GM23338 (cell line): ENCODE results near the gene BICD2. TPM values are rescaled to one million over a fixed set of nuclear protein-coding genes. Genes with fewer than 3 reads are reported as not detected.

ENCODE experiments used
- ATAC-seq: fragments of 200-7000 bp; cut with Tn5 transposase; 3 replicates; pipeline ENCODE4 v1.9.1; 2020
- DNase-seq: peaks from one replicate; pipeline ENCODE4 v3.0.0-alpha.2; 2015; ENCODE audit warnings: low spot score
- H2AFZ ChIP-seq: fragments of 200-600 bp; sonication (generic); 2 replicates; pipeline ENCODE4 v1.8.0; 2016; ENCODE audit warnings: antibody characterized with exemption, mild to moderate bottlenecking, moderate library complexity
- H3F3A ChIP-seq: fragments of 200-600 bp; sonication (generic); replicated peaks from 2 replicates; pipeline ENCODE4 v1.8.0; 2017; ENCODE audit warnings: antibody characterized with exemption, mixed run types, low read depth
- H3K27ac ChIP-seq: fragments of 200-600 bp; sonication (generic); 2 replicates; pipeline ENCODE4 v1.6.1; 2016; ENCODE audit warnings: low read depth
- H3K27me3 ChIP-seq: fragments of 200-600 bp; sonication (generic); 2 replicates; pipeline ENCODE4 v1.8.0; 2016; ENCODE audit warnings: mild to moderate bottlenecking, mixed run types, moderate library complexity; ENCODE audit not compliant: insufficient read depth
- H3K36me3 ChIP-seq: fragments of 200-600 bp; sonication (generic); 2 replicates; pipeline ENCODE4 v1.8.0; 2016; ENCODE audit warnings: mild to moderate bottlenecking; ENCODE audit not compliant: insufficient read depth
- H3K4me1 ChIP-seq: fragments of 200-600 bp; sonication (generic); 2 replicates; pipeline ENCODE4 v1.8.0; 2016; ENCODE audit warnings: mild to moderate bottlenecking, moderate library complexity; ENCODE audit not compliant: insufficient read depth
- H3K4me2 ChIP-seq: fragments of 200-600 bp; sonication (generic); 2 replicates; pipeline ENCODE4 v1.7.1; 2017; ENCODE audit warnings: mixed run types
- H3K4me3 ChIP-seq: fragments of 200-600 bp; sonication (generic); 2 replicates; pipeline ENCODE4 v1.6.1; 2016; ENCODE audit warnings: mixed run types
- H3K79me2 ChIP-seq: fragments of 200-600 bp; sonication (generic); replicated peaks from 2 replicates; pipeline ENCODE4 v1.8.0; 2017; ENCODE audit warnings: mild to moderate bottlenecking; ENCODE audit not compliant: insufficient read depth
- H3K9me2 ChIP-seq: fragments of 200-600 bp; sonication (generic); 2 replicates; pipeline ENCODE4 v1.8.0; 2017; ENCODE audit not compliant: insufficient read depth
- H4K20me1 ChIP-seq: fragments of 200-600 bp; sonication (generic); replicated peaks from 2 replicates; pipeline ENCODE4 v1.8.0; 2017; ENCODE audit warnings: mild to moderate bottlenecking; ENCODE audit not compliant: insufficient read depth
- H3K27ac Mint-ChIP-seq: 2 replicates; pipeline ENCODE4 v1.8.0; 2020; ENCODE audit warnings: inconsistent platforms, mild to moderate bottlenecking, moderate library complexity, mixed read lengths
- H3K27me3 Mint-ChIP-seq: 3 replicates; pipeline ENCODE4 v1.8.0; 2022; ENCODE audit warnings: low read depth, mild to moderate bottlenecking, moderate library complexity, mixed read lengths, inconsistent platforms; ENCODE audit not compliant: insufficient read depth, poor library complexity
- H3K36me3 Mint-ChIP-seq: 3 replicates; pipeline ENCODE4 v1.8.0; 2021; ENCODE audit warnings: low read depth, mild to moderate bottlenecking, inconsistent platforms, moderate library complexity, mixed read lengths
- H3K4me1 Mint-ChIP-seq: 3 replicates; pipeline ENCODE4 v1.8.0; 2020; ENCODE audit warnings: mild to moderate bottlenecking, inconsistent platforms, mixed read lengths
- H3K4me3 Mint-ChIP-seq: 3 replicates; pipeline ENCODE4 v1.8.0; 2021; ENCODE audit warnings: moderate library complexity, mild to moderate bottlenecking, inconsistent platforms, mixed read lengths
- H3K9me3 Mint-ChIP-seq: 3 replicates; pipeline ENCODE4 v1.8.0; 2020; ENCODE audit warnings: moderate library complexity, mild to moderate bottlenecking, inconsistent platforms, mixed read lengths
- CREB1 ChIP-seq: fragments of 250-450 bp; sonication (Bioruptor Pico); IDR thresholded peaks from 2 replicates; pipeline ENCODE4 v1.5.0; 2020; ENCODE audit warnings: low read depth, mild to moderate bottlenecking, moderate library complexity
- CTCF ChIP-seq, 2 experiments: fragments of 200-600 bp in 1 of 2; sonication (generic) in 1 of 2; conservative IDR thresholded peaks; 2 replicates each; pipeline versions ENCODE4 v1.5.1 to v1.6.1; 2016 to 2017; ENCODE audit warnings: antibody characterized with exemption in 2 of 2, low read depth in 2 of 2, mild to moderate bottlenecking in 2 of 2, moderate library complexity in 1 of 2
- ETS1 ChIP-seq: IDR thresholded peaks from 2 replicates; pipeline ENCODE4 v1.6.1; 2016; ENCODE audit warnings: antibody characterized with exemption
- EZH2 ChIP-seq: fragments of 200-600 bp; sonication (generic); IDR thresholded peaks from one replicate; pipeline ENCODE4 v1.8.0; 2017; ENCODE audit warnings: antibody characterized with exemption, mild to moderate bottlenecking, low read depth; ENCODE audit not compliant: unreplicated experiment
- EZH2phosphoT487 ChIP-seq: fragments of 200-600 bp; sonication (generic); IDR thresholded peaks from one replicate; pipeline ENCODE4 v1.8.1; 2018; ENCODE audit warnings: antibody characterized with exemption; ENCODE audit not compliant: unreplicated experiment
- JUNB ChIP-seq: IDR thresholded peaks from one replicate; pipeline ENCODE4 v1.6.1; 2016; ENCODE audit warnings: antibody characterized with exemption; ENCODE audit not compliant: unreplicated experiment
- NANOG ChIP-seq: IDR thresholded peaks from 2 replicates; pipeline ENCODE4 v1.6.1; 2016; ENCODE audit warnings: antibody characterized with exemption, borderline replicate concordance
- POLR2AphosphoS5 ChIP-seq: IDR thresholded peaks from 2 replicates; pipeline ENCODE4 v1.6.1; 2016; ENCODE audit warnings: antibody characterized with exemption, low read depth
- REST ChIP-seq: IDR thresholded peaks from one replicate; pipeline ENCODE4 v1.6.1; 2018; ENCODE audit warnings: antibody characterized with exemption; ENCODE audit not compliant: unreplicated experiment
- STAT1 ChIP-seq: IDR thresholded peaks from one replicate; pipeline ENCODE4 v1.6.1; 2016; ENCODE audit warnings: antibody characterized with exemption; ENCODE audit not compliant: unreplicated experiment
- ZNF114 ChIP-seq: fragments of 250-450 bp; sonication (Bioruptor Pico); IDR thresholded peaks from 2 replicates; pipeline ENCODE4 v1.5.0; 2020; ENCODE audit warnings: mild to moderate bottlenecking, moderate library complexity
- ZNF331 ChIP-seq: fragments of 250-450 bp; sonication (Bioruptor Pico); IDR thresholded peaks from 2 replicates; pipeline ENCODE4 v1.5.0; 2020; ENCODE audit warnings: low read depth, mild to moderate bottlenecking, moderate library complexity
- ZNF462 ChIP-seq: fragments of 250-450 bp; sonication (Bioruptor Pico); IDR thresholded peaks from 2 replicates; pipeline ENCODE4 v1.5.0; 2020; ENCODE audit warnings: mild to moderate bottlenecking, moderate library complexity
- polyA plus RNA-seq: library from polyadenylated mRNA; unstranded; fragments of >200 nt; fragmentation: Nextera tagmentation; extraction: Ambion mirVana; gene quantifications from 2 replicates; pipeline ENCODE4 v1.2.1, GENCODE V29; 2016
- total RNA-seq: library from RNA; depleted of rRNA; stranded (reverse); fragments of >200 nt; shearing (Covaris generic); gene quantifications from 2 replicates; pipeline ENCODE4 v1.2.3, GENCODE V29; 2014

BICD2 gene
- total and polyA plus RNA-seq, 2 experiments from 2014 or later, result 8.7 to 34.3 TPM

- no peak overlapping the region for H3K4me2 ChIP-seq
- H2AFZ ChIP-seq, result no peak overlapping the region
Observed at GRCh38 chr9:92738661-92739081, 26.0 kb downstream of the BICD2 start.

More at GRCh38 chr9:92738661-92739081, 26.0 kb downstream of the BICD2 start:
- Histone ChIP-seq H3K4me1 (peaks cover 6% of the 10 kb centered on the region; the same call in 1 of the 2 replicates), H3K27ac (no peak overlapping the region), H3K36me3 (no peaks in the 10 kb centered on the region), H3K9me2 (no peaks in the 10 kb centered on the region), H3K79me2 (peaks cover 83% of the 10 kb centered on the region), H4K20me1 (peaks cover 42% of the 10 kb centered on the region), H3K27me3 (no peaks in the 10 kb centered on the region), H3F3A (no peaks in the 10 kb centered on the region), H3K4me3 (no peak overlapping the region)
- no peaks in the 10 kb centered on the region for H3K9me3 Mint-ChIP-seq
- ATAC-seq (no peak; the same call in 2 of the 3 replicates), DNase-seq (no peak)
- no peak overlapping the region for H3K27ac Mint-ChIP-seq
- no peak for TF ChIP-seq JUNB
- no peak for TF ChIP-seq ZNF331 (CRISPR knock-in tag)
- TF ChIP-seq CTCF (conservative IDR thresholded peaks at IDR 0.05; ENCODE audit: low read depth in 2 of 2), result no peak
- TF ChIP-seq STAT1, result no peak
- no peak for TF ChIP-seq CREB1 (CRISPR knock-in tag)
- no peak for TF ChIP-seq ZNF114
- no peak for TF ChIP-seq EZH2
- no peak for TF ChIP-seq EZH2phosphoT487
- TF ChIP-seq REST, result no peak
- no peak for TF ChIP-seq POLR2AphosphoS5
- no peak for TF ChIP-seq NANOG
- TF ChIP-seq ZNF462 (CRISPR knock-in tag), result no peak
- TF ChIP-seq ETS1, result no peak
- H3K4me3 Mint-ChIP-seq, result no peak overlapping the region
- peaks cover 2% of the 10 kb centered on the region for H3K27me3 Mint-ChIP-seq
- H3K36me3 Mint-ChIP-seq, result no peaks in the 10 kb centered on the region
- peaks cover 48% of the 10 kb centered on the region for H3K4me1 Mint-ChIP-seq
